Body of pancreas (tissue), 4 donors: ENCODE data around the gene TNFAIP8L3. TPM values are rescaled to one million over a fixed set of nuclear protein-coding genes. Genes with fewer than 3 reads are reported as not detected.

Experiments used
- ATAC-seq: fragments of 150-250 bp; one replicate; pipeline ENCODE4 v1.9.1; 2016
- DNase-seq, 4 donors: peaks; one replicate each; pipeline ENCODE4 v3.0.0-alpha.2; 2019
- H3K27ac ChIP-seq, 4 donors: fragments of 200-600 bp; sonication (generic); 1 replicate in 3 of 4; 2 replicates in 1 of 4; pipeline versions ENCODE4 v1.5.1 to v1.6.1; 2016 to 2019; ENCODE audit warnings: mild to moderate bottlenecking in 1 of 4, mixed read lengths in 1 of 4, moderate library complexity in 1 of 4
- H3K27me3 ChIP-seq, 2 donors: fragments of 200-600 bp; sonication (generic); one replicate each; pipeline ENCODE4 v1.6.0; 2016; ENCODE audit warnings: mild to moderate bottlenecking in 1 of 2
- H3K36me3 ChIP-seq, 2 donors: fragments of 200-600 bp; sonication (generic); replicated peaks in 1 of 2; 2 replicates each; pipeline ENCODE4 v1.5.1; 2016; ENCODE audit warnings: low read depth in 2 of 2; ENCODE audit not compliant: insufficient read depth in 1 of 2
- H3K4me1 ChIP-seq: fragments of 200-600 bp; sonication (generic); one replicate; pipeline ENCODE4 v1.6.0; 2016
- H3K4me3 ChIP-seq, 2 donors: fragments of 200-600 bp; sonication (generic); 1 replicate in 1 of 2; 2 replicates in 1 of 2; pipeline ENCODE4 v1.5.1; 2016 to 2019
- H3K9me3 ChIP-seq, 3 donors: fragments of 200-600 bp; sonication (generic); 1 replicate in 2 of 3; 2 replicates in 1 of 3; pipeline ENCODE4 v1.5.1; 2016
- CTCF ChIP-seq, 7 experiments: fragments of 450-650 bp in 4 of 7; fragments of 200-600 bp in 3 of 7; sonication (generic) in 3 of 7; IDR thresholded peaks; one replicate each; pipeline ENCODE4 v1.5.1; 2016 to 2019; ENCODE audit warnings: antibody characterized with exemption in 7 of 7
- POLR2A ChIP-seq, 3 donors: fragments of 450-650 bp; IDR thresholded peaks; one replicate each; pipeline ENCODE4 v1.6.1; 2016; ENCODE audit warnings: antibody characterized with exemption in 3 of 3, mild to moderate bottlenecking in 2 of 3
- WGBS, 2 donors: methylation state at CpG; one replicate each; pipeline ENCODE4 v1.1.5; 2017; 5-methylcytosine and 5-hydroxymethylcytosine counted together
- intact Hi-C: fragments of 100-400 bp; cut with DNase I; formaldehyde crosslinking; loops from one replicate; pipeline ENCODE4 v1.15.1; 2023
- total RNA-seq, 2 donors: library from RNA; depleted of rRNA; stranded (reverse); fragments of >200 nt; gene quantifications; one replicate each; pipeline ENCODE4 v1.1.0, GENCODE V29; 2016

TNFAIP8L3 gene
- total RNA-seq, 2 donors from 2014 or later, result 2.9 TPM; not detected in 1

- Histone ChIP-seq H3K4me1 (no peaks in the 10 kb centered on the region), H3K9me3 (no peaks in the 10 kb centered on the region), H3K27ac (no peak overlapping the region), H3K4me3 (no peak overlapping the region), H3K36me3 (no peaks in the 10 kb centered on the region), H3K27me3 (no peaks in the 10 kb centered on the region)
- TF ChIP-seq POLR2A (IDR thresholded peaks at IDR 0.05), result no peak
- TF ChIP-seq CTCF (IDR thresholded peaks at IDR 0.05), result no peak
- WGBS, 2 donors, result 53 to 100% methylated on average over 1 of the region's 1 CpG
- ATAC-seq (no peak), DNase-seq (no peak)
- intact Hi-C loops, result no loop called here
Observed at GRCh38 chr15:51071578-51071977, 23.1 kb downstream of the TNFAIP8L3 start.

GRCh38 chr15:51069983-51070382 lies 24.7 kb downstream of the TNFAIP8L3 start:
- Histone ChIP-seq H3K9me3 (no peaks in the 10 kb centered on the region), H3K4me1 (no peaks in the 10 kb centered on the region), H3K4me3 (no peak overlapping the region), H3K27me3 (no peaks in the 10 kb centered on the region), H3K36me3 (no peaks in the 10 kb centered on the region), H3K27ac (no peak overlapping the region)
- TF ChIP-seq CTCF (IDR thresholded peaks at IDR 0.05) (no peak), POLR2A (IDR thresholded peaks at IDR 0.05) (no peak)
- no peak for DNase-seq
- intact Hi-C loops, result no loop called here
- ATAC-seq, result no peak

GRCh38 chr15:51067510-51067909 lies 27.2 kb downstream of the TNFAIP8L3 start:
- Histone ChIP-seq H3K4me3 (no peak overlapping the region), H3K4me1 (no peaks in the 10 kb centered on the region), H3K27ac (no peak overlapping the region), H3K36me3 (no peaks in the 10 kb centered on the region), H3K9me3 (no peaks in the 10 kb centered on the region), H3K27me3 (no peaks in the 10 kb centered on the region)
- ATAC-seq, result no peak
- TF ChIP-seq CTCF (IDR thresholded peaks at IDR 0.05), result no peak
- TF ChIP-seq POLR2A (IDR thresholded peaks at IDR 0.05), result no peak
- intact Hi-C loops, result no loop called here
- WGBS, 2 donors, result 74 to 76% methylated on average over 3 of the region's 3 CpGs
- DNase-seq, result no peak

- DNase-seq, result no peak
- no peak overlapping the region for H3K27ac ChIP-seq
Observed at GRCh38 chr15:51065781-51066180, 28.9 kb downstream of the TNFAIP8L3 start.

More at GRCh38 chr15:51065781-51066180, 28.9 kb downstream of the TNFAIP8L3 start:
- TF ChIP-seq POLR2A (IDR thresholded peaks at IDR 0.05) (no peak), CTCF (IDR thresholded peaks at IDR 0.05) (no peak)
- no peak for ATAC-seq
- no peaks in the 10 kb centered on the region for H3K27me3 ChIP-seq
- intact Hi-C loops, result no loop called here
- H3K9me3 ChIP-seq, result no peaks in the 10 kb centered on the region
- H3K4me3 ChIP-seq, result no peak overlapping the region
- 70 to 86% methylated on average over 1 of the region's 1 CpG for WGBS, 2 donors
- no peaks in the 10 kb centered on the region for H3K4me1 ChIP-seq
- H3K36me3 ChIP-seq, result no peaks in the 10 kb centered on the region
